ENCODE data around the gene ALG8. TPM values are rescaled to one million over a fixed set of nuclear protein-coding genes. Genes with fewer than 3 reads are reported as not detected.

ALG8 gene
- total RNA-seq, 1 donor from 2014 or later = 32.6 TPM

GRCh38 chr11:78163828-78164227, 24.4 kb upstream of the ALG8 start:
- DNase-seq (no peak), ATAC-seq (no peak)
- no peaks in the 10 kb centered on the region for H3K36me3 ChIP-seq
- H3K9me3 ChIP-seq = no peaks in the 10 kb centered on the region
- no peak overlapping the region for H3K4me3 ChIP-seq
- peaks cover 6% of the 10 kb centered on the region for H3K4me1 ChIP-seq
- TF ChIP-seq CTCF (IDR thresholded peaks at IDR 0.05) = no peak
- H3K27ac ChIP-seq = no peak overlapping the region
- intact Hi-C loops (cut with DNase I) = no loop called here
- H3K27me3 ChIP-seq (ENCODE audit: low read depth) = no peaks in the 10 kb centered on the region

- Histone ChIP-seq H3K9me3 (no peaks in the 10 kb centered on the region), H3K4me1 (no peaks in the 10 kb centered on the region), H3K36me3 (no peaks in the 10 kb centered on the region), H3K27me3 (ENCODE audit: low read depth) (no peaks in the 10 kb centered on the region), H3K4me3 (no peak overlapping the region), H3K27ac (no peak overlapping the region)
- intact Hi-C loops (cut with DNase I) = no loop called here
- TF ChIP-seq CTCF (IDR thresholded peaks at IDR 0.05) = no peak
- no peak for DNase-seq
- ATAC-seq = no peak
Observed at GRCh38 chr11:78161962-78162371, 22.5 kb upstream of the ALG8 start.

GRCh38 chr11:78161346-78161745, 21.9 kb upstream of the ALG8 start:
- DNase-seq = no peak

GRCh38 chr11:78160557-78160956, 21.1 kb upstream of the ALG8 start:
- TF ChIP-seq CTCF (IDR thresholded peaks at IDR 0.05) = no peak
- intact Hi-C loops (cut with DNase I) = no loop called here
- Histone ChIP-seq H3K27ac (no peak overlapping the region), H3K27me3 (ENCODE audit: low read depth) (no peaks in the 10 kb centered on the region), H3K9me3 (no peaks in the 10 kb centered on the region), H3K4me1 (no peaks in the 10 kb centered on the region), H3K36me3 (no peaks in the 10 kb centered on the region), H3K4me3 (no peak overlapping the region)
- ATAC-seq (no peak), DNase-seq (no peak)

More at GRCh38 chr11:78161346-78161745, 21.9 kb upstream of the ALG8 start:
- no peak for ATAC-seq
- no peaks in the 10 kb centered on the region for H3K9me3 ChIP-seq
- TF ChIP-seq CTCF (IDR thresholded peaks at IDR 0.05) = no peak
- H3K27ac ChIP-seq = no peak overlapping the region
- no peak overlapping the region for H3K4me3 ChIP-seq
- H3K27me3 ChIP-seq (ENCODE audit: low read depth) = no peaks in the 10 kb centered on the region
- intact Hi-C loops (cut with DNase I) = no loop called here
- no peaks in the 10 kb centered on the region for H3K4me1 ChIP-seq
- no peaks in the 10 kb centered on the region for H3K36me3 ChIP-seq

- H3K27ac ChIP-seq = no peak overlapping the region
- no peaks in the 10 kb centered on the region for H3K36me3 ChIP-seq
- H3K9me3 ChIP-seq = no peaks in the 10 kb centered on the region
- DNase-seq (no peak), ATAC-seq (no peak)
- no peaks in the 10 kb centered on the region for H3K4me1 ChIP-seq
- H3K27me3 ChIP-seq (ENCODE audit: low read depth) = no peaks in the 10 kb centered on the region
- intact Hi-C loops (cut with DNase I) = no loop called here
- no peak overlapping the region for H3K4me3 ChIP-seq
- no peak for TF ChIP-seq CTCF (IDR thresholded peaks at IDR 0.05)
Observed at GRCh38 chr11:78158987-78159652, 19.7 kb upstream of the ALG8 start.

Measured in lower lobe of right lung (tissue), 2 donors.